ENCODE data around the gene RGR.

GRCh38 chr10:84211566-84211965 lies 33.3 kb upstream of the RGR start:
- TF ChIP-seq GATA2 (IDR thresholded peaks at IDR 0.05; ENCODE audit: low read depth, low read length) (no peak), GATA3 (IDR thresholded peaks at IDR 0.05; ENCODE audit: low read depth, low read length) (no peak)

All from SH-SY5Y (cell line).